HG03025 (cell line): Measurements from ENCODE around the gene PARK7.
"Not testable (repeated sequence)": the region's sequence is repeated elsewhere in the genome, so short reads cannot be mapped to it uniquely, and the experiment has no call there.

ENCODE experiments used
- ATAC-seq: cut with Tn5 transposase; IDR thresholded peaks from one replicate; pipeline ENCODE4 v1.9.1; 2021; ENCODE audit warnings: mild to moderate bottlenecking, moderate library complexity; ENCODE audit not compliant: unreplicated experiment, low FRiP score

Gene PARK7

DNA sequence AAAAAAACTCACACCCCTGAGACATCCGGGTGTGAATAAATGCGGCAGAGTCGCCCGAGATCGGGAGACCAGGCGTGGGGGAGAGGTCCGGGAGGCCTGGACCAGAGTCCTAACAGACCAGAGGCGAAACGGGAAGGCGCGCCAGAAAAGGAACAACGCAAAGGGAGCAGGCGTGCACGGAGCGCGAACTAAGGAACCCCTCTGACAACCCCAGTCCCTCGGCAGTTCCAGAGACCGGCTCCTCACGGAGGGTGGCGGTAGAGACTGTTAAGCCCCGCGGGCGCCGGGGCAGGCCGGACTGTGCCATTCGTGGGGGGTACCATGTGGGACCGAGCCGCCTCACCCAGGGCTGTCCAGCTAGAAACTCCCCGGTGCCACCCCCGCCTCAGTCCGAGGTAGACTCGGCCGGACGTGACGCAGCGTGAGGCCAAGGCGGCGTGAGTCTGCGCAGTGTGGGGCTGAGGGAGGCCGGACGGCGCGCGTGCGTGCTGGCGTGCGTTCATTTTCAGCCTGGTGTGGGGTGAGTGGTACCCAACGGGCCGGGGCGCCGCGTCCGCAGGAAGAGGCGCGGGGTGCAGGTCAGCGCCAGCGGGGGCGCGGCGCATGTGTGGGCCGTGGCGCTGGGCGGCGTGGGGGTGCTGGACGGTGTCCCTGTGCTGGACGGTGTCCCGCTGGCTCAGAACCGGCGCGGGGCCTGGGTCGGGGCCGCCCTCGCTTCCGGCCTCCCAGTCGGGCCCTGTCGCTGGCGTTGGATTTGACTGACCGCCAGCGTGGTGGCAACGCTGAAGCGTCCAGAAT lies at the start of gene PARK7:
TSS of gene PARK7 (plus strand) at position 496 of the 798 bp plus-strand sequence. CDS start 1,075 bp downstream, outside the sequence.
- peak; percentile 91 for ATAC-seq

DNA sequence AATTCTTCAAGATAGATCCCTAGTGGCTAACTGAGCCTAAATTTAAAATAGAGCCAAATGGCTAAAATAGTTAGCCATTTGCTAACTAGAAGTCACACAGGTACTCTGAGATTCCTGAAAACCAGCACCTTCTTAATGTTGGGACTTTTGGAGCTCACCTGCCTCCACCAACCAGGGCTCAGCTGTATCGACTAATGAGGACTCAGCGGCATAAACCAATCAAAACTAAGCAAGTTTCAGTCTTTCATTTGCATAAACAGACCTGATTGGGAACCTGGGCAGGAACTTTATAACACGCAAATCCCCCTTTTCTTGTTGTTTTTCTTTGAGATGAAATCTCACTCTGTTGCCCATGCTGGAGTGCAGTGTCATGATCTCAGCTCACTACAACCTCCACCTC lies 49.4 kb upstream of the PARK7 start:
- no peak for ATAC-seq

DNA sequence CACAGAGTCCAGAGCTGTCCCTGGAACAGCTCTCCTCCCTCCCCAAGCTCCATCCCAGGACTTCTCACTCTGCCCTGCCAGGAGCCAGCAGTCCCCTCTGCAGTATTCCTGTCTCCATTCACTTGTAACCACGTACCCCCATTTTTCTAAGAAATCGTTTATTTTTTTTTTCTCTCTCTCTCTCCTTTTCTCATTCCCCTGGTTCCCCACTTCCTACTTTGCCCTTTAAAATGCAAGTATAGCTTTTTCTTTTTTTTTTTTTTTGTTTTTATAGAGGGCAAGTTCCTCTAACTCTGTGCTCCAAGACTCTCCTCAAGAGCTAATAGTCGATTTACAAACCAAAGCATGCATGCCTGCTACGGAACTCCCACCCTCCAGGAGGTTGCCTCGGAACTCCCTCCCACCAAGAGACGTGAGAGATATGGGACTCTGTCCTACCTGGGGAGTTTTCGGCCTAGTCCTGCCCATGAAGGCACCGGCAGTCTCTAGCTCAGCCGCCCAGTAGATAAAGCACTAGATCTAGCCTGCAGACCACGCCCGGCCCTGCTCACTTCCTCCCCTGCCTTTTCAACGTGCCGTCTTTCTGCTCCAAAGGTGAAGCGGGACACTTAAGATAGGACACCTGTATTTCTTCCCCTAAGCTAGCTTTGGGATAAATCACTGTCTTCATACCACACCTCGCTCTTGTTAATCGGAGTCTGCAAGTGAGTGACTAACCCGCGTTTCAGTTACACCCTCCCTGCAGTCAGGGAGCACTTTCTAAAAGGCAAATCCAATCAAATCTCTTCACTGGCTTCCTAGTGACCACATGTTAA lies 48.6 kb upstream of the PARK7 start:
- ATAC-seq, result no peak

DNA sequence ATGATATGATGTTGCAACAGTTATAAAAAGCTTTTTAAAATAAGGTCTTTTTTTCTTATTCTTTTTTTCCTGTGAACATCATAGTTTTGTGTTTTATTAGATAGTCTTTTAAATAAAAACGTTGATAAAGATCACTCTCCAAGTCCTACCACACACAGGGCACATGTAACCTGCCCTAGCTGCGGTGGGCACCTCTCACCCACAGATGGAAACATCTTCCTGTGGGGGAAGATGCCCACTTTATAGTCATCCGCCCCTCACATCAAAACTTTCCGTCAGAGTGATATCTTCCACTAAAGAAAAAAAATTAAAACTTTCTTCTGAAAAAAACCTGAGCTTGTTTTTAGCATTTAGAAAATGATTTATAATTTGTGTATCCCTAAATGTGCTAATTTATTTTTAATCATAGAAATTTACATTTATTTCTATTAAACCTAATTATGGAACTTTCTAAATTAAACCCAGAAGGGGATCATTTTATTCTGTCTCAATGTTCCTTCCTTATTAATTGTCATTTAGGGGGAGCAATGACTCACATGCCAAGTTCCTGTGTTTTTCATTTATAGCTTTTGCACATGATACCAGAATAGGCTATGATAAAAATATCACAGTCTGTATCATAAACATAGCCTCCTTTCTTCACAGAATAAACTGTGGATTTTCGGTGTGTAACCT lies 45.5 kb upstream of the PARK7 start:
- no peak for ATAC-seq

DNA sequence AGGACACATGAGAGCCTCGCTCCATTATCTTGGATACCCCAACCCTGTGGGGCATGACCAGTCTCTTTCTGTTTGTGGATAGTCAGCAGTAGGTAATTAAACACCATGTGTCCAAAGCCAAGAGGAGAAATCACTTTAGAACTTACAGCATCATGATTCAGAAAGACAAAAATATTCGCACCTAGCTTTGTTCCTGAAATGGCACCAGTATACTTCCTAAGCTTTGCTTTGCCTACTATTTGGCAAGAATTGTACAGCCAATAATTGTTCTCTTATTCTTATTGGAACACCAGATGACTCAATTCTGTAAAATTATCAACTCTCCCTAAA lies 45.0 kb upstream of the PARK7 start:
- ATAC-seq, result no peak

DNA sequence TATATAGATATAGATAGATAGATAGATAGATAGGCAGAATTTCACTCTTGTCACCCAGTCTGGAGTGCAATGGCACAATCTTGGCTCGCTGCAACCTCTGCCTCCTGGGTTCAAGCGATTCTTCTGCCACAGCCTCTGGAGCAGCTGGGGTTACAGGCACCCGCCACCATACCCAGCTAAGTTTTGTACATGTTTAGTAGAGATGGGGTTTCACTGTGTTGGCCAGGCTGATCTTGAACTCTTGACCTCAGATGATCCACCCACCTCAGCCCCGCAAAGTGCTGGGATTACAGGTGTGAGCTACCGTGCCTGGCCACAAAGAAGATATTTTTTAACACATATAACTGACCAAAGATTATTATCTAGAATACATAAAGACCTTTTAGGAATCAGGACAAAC lies 43.5 kb upstream of the PARK7 start:
- ATAC-seq, result not testable (repeated sequence)

DNA sequence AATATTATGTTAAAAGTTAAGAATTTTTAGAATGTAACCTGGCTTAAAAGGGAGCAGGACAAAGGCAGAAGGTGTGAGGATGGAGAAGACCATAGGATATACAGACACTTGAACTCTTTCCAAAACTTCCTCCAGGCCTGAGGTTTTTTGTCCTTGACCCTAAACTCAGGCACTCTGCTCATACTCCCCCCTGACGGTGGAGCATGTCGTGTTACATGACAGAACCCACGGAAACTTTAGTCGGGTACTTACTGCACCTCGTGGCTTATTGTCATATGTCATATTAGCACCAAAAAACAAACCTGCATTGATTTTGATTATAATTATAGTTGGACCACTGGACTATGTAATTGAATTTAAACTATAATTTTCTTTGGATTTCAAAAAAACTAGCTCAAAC lies 41.6 kb upstream of the PARK7 start:
- ATAC-seq, result no peak

DNA sequence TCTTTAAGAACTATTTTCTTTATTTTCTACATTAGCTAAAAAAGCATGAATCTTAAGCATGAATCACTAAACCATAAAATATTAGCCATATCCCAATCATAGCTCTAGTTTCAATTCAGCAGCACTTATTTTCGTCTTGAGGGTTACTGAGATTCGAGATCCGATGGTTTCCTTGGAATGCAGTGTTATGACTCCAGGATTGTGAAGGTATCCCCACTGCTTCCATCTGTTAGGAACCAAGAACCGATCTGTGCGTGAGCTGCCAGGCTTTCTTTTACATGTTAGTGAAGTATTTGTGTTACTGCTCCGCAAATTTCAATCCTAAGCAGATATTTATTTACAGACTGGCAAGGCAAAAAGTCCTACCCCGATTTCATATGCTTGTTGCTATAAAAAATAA lies 39.7 kb upstream of the PARK7 start:
- no peak for ATAC-seq

DNA sequence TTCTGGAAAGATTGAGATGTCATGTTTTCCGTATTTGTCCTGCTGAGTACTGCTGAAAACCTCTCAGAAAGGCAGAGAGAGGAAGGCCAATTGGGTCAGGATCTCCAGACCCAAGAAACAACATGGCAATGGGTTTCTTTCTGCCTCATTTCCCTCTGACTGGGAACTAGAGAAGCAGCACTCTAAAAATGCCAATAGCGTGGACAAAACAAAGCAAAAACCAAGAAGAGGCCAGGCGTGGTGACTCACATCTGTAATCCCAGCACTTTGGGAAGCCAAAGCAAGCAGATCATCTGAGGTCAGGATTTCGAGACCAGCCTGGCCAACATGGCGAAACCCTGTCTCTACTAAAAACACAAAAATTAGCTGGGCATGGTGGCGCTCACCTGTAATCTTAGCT lies 39.2 kb upstream of the PARK7 start:
- no peak for ATAC-seq

DNA sequence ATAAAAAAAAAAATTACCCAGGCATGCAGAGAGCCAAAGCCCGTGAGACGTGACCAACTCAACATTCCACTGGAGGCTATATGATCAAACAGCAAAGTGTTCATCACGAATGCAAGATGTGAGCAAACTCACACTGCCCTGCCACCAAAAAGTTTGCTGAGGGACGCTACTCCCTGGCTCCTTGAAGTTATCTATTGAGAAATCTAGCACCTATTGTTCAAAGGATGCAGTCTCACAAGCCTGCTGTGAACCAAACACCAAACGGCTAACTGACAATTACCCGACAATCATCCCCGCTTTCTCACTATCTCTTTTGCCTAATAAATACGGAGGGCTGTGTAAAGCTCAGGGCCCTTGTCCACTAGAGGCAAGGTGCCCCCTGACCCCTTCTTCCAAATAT lies 34.5 kb upstream of the PARK7 start:
- not testable (repeated sequence) for ATAC-seq

DNA sequence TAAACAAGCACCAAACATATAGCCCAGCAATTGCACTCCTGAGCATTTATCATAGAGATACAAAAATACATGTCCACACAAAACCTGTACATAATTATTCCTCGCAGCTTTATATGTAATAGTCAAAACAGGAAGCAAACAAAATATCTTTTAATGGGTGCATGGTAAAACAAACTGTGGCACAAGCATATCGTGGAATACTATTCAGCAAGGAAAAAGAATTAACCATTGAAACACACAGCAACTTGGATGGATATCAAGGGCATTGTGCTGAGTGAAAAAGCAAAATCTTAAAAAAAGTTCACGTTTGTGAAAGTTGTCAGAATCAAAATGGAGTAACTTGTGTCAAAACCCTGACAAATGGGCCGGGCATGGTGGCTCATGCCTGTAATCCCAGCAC lies 33.3 kb upstream of the PARK7 start:
- ATAC-seq, result no peak

DNA sequence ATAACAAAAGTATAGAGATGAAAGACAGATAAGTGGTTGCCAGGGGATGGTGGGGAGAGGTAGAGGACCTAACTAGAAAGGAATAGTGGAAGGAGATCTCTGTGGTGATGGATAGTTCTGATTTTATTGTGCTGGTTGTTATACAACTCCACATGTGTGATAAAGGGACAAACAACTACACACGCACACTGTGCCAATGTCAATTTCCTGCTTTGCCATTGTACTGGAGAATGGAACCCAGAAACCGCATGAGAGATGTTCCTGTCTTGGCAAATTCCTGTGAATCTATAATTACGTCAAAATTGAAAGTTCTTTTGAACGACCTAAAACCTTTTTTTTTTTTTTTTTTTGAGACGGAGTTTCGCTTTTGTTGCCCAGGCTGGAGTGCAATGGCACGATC lies 31.9 kb upstream of the PARK7 start:
- no peak for ATAC-seq

DNA sequence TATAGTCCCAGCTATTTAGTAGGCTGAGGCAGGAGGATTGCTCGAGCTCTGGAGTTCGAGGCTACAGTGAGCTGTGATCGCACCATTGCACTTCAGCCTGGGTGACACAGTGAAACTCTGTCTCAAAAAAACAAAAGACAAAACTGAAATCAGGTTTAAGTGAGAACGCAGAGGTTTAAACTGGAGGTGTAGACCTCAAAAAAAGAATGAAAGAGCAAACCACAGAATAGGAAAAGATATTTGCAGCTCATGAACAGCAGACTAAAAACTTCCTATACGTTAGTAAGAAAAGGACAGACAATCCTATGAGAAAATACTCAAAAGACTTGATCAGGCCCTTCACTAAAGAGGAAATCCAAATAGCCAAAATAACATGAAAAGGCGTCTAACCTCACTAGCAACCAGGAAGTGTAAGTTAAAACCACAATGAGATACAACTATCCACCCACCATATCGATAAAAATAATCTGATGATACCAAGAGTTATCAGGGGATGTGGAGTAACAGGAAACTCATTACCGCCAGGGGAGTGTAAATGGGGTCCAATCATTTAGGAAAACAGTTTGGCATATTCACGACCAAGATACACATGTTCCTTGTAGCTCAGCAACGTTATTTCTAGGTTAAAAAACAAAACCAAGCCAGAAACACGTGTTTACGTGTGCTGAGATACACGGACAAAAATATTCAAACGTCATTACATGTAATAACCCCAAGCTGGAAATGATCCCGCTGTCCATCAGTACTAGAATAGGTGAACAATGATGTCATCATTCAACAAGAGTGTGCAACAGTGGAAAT lies 30.7 kb upstream of the PARK7 start:
- ATAC-seq, result no peak

DNA sequence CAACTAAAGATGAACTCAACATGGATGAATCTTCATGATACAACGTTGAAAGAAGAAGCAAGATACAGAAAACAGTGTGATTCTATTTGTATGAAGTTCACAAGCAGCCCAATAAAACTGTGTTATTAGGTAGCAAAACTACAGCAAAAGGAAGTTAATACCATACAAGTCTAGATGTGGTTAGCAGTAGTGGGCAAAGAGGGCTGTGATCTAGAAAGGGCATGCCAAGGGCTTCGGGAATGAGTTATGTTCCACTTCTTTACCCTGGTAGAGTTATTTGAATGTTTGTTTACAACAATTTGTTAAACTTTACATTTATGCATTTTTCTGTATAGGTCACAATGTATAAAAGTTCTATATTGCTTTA lies 30.1 kb upstream of the PARK7 start:
- no peak for ATAC-seq

DNA sequence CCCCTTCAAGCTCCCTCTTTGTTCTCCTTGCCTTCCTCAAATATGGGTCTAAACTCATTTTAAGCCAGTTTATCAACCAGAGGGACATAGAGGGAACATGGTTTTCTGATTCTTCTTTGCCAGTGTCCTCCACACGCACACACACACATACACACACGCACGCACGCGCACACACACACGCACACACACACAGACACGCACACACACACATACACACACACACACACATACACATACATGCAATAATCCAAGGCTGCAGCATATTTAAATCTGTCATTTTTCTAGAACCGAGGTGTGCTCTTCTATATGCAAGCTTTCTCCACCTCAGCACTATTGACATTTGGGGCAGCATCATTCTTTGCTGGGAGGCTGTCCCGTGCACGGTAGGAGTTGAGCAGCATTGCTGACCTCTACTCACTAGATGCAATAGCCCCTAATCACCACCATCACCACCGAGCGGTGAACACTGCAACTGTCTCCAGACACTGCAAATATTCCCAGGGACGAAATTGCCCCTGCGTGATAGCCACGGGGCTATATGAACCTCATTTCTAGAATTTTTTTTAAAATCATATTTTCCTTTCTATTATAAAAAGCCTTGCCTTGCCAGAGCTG lies 28.9 kb upstream of the PARK7 start:
- ATAC-seq, result no peak

DNA sequence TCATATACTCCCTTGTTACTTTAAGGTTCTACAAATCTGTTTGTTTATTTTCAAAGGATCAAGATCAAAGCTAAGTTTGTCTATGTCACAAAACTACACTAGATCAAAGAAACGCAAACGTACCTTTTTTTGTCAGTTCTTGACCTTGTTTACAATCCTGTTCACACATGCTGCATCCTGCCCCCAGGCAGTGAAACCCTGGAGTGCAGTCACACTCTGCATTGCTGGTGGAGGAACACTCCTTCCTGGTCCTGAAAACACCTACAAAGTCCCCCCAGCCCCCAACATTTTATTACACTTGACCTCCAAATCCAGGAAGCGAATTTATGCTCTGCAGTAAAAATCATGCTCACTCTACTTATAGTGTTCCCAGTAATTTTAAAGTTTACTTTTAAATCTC lies 23.4 kb upstream of the PARK7 start:
- ATAC-seq, result no peak

DNA sequence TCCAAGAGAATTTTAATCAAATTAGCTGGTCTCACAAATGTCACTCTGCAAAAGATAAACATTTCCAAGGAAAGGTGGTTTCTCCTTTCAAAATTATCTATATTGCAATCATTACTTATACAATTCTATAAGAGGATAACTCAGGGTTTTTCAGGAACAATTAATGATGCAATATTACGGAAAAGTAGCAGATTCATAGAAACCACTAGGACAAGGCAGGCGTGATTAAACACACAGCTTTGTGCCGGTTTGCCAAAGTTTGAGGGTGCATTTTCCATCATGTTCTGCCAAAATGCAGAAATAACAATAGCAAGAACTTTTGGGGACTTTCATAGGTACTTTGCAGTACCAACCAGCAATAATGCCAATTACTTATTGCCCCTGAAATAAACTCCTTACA lies 21.5 kb upstream of the PARK7 start:
- ATAC-seq, result no peak

DNA sequence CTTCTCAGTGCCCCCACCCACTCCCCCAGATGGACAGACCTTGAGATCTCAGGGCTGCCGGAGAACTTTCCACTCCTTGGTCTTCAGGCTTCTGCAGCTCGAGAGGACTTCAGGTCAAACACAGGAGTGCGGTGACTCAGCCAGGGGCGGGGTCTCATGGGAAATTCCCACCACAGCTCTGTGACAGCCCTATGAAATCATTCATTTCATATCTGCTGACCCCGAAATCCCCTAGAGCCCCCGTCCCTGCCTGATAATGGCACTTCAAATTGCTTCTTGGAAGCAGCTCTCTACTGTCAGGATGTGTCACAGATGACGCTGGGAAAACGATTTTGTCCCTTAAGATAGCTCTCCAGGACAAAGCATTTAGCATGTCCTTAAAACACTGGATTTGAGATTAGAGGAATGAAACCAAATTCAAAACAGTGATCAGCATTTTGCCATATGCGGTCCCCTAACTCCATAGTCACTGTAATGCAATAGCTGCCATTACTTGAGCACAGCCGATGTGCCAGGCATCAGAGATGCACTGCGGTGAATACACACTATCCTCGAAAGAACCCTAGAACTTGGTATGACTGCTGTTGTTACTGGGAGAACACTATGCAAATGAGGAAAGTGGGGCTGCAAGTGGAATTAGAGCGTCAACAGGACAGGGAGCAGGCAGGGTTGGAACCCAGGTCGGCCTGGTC lies 20.6 kb upstream of the PARK7 start, which contains the start of gene TNFRSF9:
TSS of gene TNFRSF9 (minus strand) at position 95 of the 692 bp plus-strand sequence. CDS start 845 bp downstream, outside the sequence.
- no peak for ATAC-seq

DNA sequence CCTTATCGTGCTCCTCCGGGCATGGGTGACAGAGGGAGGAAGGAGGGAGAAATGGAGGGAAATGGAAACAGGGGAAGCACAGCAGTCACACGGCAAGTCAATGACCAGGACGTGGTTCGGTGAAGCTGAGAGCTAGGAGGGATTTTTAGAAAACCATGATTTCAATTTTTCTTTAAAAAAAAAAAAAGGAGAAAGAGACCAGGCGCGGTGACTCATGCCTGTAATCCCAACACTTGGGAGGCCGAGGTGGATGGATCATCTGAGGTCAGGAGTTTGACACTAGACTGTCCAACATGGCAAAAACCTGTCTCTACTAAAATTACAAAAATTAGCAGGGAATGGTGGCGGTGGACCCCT lies 20.1 kb upstream of the PARK7 start:
- ATAC-seq, result no peak
